Breast epithelium (tissue), 3 donors: ENCODE measurements around the gene SPRY2.

Experiments used
- CTCF ChIP-seq, 3 donors: fragments of 450-650 bp; IDR thresholded peaks; one replicate each; pipeline ENCODE4 v1.5.1; 2016 to 2017; ENCODE audit warnings: antibody characterized with exemption in 3 of 3, mild to moderate bottlenecking in 3 of 3, moderate library complexity in 3 of 3
- POLR2A ChIP-seq: fragments of 450-650 bp; IDR thresholded peaks from one replicate; pipeline ENCODE4 v1.6.1; 2016; ENCODE audit warnings: antibody characterized with exemption, mild to moderate bottlenecking, moderate library complexity
- POLR2AphosphoS5 ChIP-seq, 3 donors: sonication (generic); formaldehyde crosslinking; IDR thresholded peaks; one replicate each; pipeline ENCODE4 v1.6.1; 2017; ENCODE audit warnings: antibody characterized with exemption in 3 of 3

- TF ChIP-seq POLR2A (no peak), CTCF (IDR thresholded peaks at IDR 0.05) (no peak), POLR2AphosphoS5 (IDR thresholded peaks at IDR 0.05) (no peak)
Observed at GRCh38 chr13:80386002-80386401, 45.1 kb upstream of the SPRY2 start.
